GM12892 (cell line): ENCODE results near the gene PDZD7.

Experiments
- POLR2A ChIP-seq: IDR thresholded peaks from 2 replicates; pipeline ENCODE4 v1.6.1; 2011; ENCODE audit warnings: low read depth, low read length, control low read depth
- POLR2AphosphoS5 ChIP-seq: IDR thresholded peaks from 2 replicates; pipeline ENCODE4 v1.6.1; 2011; ENCODE audit warnings: low read depth, low read length, control low read depth

DNA sequence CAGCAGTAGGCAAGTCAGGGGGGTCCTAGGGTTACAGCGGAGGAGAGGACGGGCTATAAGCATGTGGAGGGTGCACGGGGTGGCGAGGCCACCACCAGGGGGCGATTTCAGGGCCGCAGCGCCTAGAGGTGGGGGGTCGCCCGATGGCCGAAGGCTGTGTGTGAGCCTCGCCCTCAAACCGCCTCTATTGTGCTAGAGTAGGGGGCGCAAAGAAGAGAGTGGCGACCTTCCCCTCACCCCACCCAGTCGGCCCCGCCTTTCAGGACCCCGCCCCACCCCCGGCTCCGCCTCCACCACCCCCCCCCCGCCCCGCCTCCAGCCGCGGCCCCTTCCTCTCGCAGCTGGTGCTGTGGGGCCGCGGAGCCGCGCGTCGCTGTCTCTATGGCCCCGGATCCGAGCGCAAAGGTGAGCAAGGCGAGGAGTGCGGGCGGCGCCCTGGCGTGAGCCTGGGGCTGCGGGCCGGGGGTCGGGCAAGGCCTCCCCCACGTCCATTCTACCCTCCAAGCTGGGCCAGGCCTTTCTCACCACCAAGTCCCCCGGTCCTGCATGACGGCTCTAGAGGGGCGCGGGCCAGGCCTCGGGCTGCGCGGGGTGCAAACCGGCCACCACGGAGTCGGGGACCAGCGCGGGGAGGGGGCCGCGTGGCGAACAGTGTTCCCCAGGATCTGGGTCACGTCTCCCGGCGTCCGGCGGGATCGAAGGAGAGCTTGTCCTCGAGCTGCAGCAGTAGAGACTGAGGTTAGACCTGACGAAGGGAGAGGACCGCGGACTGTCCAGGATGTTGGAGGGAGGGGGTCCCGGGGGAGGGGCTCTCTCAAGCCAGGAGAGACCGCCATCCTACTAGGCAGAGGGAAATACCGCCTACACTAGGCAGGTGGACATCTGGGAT, 61.5 kb downstream of the PDZD7 start, which contains the start of gene SEMA4G:
- no peak for TF ChIP-seq POLR2A
- TF ChIP-seq POLR2AphosphoS5: no peak
